ENCODE measurements around the gene VWA3B. TPM values are rescaled to one million over a fixed set of nuclear protein-coding genes. Genes with fewer than 3 reads are reported as not detected.

VWA3B gene
- total and polyA plus RNA-seq, 2 of the 4 experiments (the other 2 are of a cell fraction), result not detected

GRCh38 chr2:98086491-98087446, at the start of gene VWA3B (continued):
- TF ChIP-seq CTCF (conservative IDR thresholded peaks at IDR 0.05; ENCODE audit: low read depth, low read length) (no peak), RFX5 (IDR thresholded peaks at IDR 0.05; ENCODE audit: low read depth, low read length) (no peak), MAFK (IDR thresholded peaks at IDR 0.05; ENCODE audit: low read depth, low read length) (no peak), SMC3 (IDR thresholded peaks at IDR 0.05; ENCODE audit: low read depth, low read length) (no peak), CEBPB (IDR thresholded peaks at IDR 0.05; ENCODE audit: low read depth, low read length) (no peak), RAD21 (IDR thresholded peaks at IDR 0.05; ENCODE audit: low read length) (no peak)

All from IMR-90 (cell line).